GM18951 (cell line): Measurements from ENCODE around the gene FAM9C.

ENCODE experiments used
- POLR2A ChIP-seq: IDR thresholded peaks from 4 replicates; pipeline ENCODE4 v1.6.1; 2011; ENCODE audit warnings: mild to moderate bottlenecking; ENCODE audit not compliant: insufficient read length, insufficient read depth; ENCODE audit errors: extremely low read depth
- in situ Hi-C: fragments of 300-500 bp; cut with MboI; formaldehyde crosslinking; loops from one replicate; pipeline ENCODE4 v1.12.0; 2022; ENCODE audit warnings: low sequenced_read_pairs, mixed read lengths, inconsistent platforms; ENCODE audit not compliant: unreplicated experiment

The FAM9C gene

DNA sequence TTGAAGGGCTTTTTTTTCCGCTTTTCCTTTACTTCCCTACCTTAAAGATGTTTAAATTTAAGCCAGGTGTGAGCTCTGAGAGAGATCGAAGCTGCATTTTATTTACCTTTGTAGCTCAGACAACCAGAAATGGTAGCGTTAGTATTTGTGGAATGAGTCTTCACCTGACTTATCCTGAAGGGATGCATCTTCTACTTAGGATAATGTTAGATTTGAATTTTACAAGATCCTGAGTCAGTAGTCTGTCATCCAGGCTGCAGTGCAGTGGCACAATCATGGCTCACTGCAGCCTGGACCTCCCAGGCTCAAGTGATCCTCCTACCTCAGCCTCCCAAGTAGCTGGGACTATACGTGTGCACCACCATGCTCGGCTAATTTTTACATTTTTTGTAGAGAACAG lies 43.3 kb downstream of the FAM9C start:
- in situ Hi-C loops, result loop anchor here (10.0 kb wide), 1 partner anchor 74 kb away; no protein-coding TSS in a partner anchor
- no peak for TF ChIP-seq POLR2A

- in situ Hi-C loops, result loop anchor here (10.0 kb wide), 1 partner anchor 74 kb away; no protein-coding TSS in a partner anchor
- no peak for TF ChIP-seq POLR2A
These were observed 44.1 kb downstream of the FAM9C start for GRCh38 chrX:13000301-13000811.

DNA sequence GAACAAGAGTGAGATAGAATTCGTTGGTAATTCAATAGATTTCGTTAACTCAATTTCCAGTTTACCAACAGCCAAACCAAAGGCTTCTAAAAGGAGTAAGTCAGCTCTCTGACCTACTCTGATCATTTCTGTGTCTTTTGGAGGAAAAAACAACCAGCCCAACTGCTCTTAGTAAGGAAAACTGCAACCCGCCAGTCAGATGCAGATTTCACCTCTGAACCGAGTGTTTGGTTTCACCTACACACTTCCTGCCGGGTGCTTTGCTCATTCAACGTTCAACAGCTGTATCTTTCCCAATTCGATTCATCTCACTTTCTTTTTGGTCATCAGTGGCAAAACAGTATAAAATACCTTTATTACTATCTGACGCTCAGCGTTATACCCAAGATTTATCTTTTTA lies 45.0 kb downstream of the FAM9C start:
- in situ Hi-C loops, result no loop called here
- TF ChIP-seq POLR2A, result peak; percentile 49

- in situ Hi-C loops, result no loop called here
- no peak for TF ChIP-seq POLR2A
These were observed 46.3 kb downstream of the FAM9C start for GRCh38 chrX:12997906-12998687.

DNA sequence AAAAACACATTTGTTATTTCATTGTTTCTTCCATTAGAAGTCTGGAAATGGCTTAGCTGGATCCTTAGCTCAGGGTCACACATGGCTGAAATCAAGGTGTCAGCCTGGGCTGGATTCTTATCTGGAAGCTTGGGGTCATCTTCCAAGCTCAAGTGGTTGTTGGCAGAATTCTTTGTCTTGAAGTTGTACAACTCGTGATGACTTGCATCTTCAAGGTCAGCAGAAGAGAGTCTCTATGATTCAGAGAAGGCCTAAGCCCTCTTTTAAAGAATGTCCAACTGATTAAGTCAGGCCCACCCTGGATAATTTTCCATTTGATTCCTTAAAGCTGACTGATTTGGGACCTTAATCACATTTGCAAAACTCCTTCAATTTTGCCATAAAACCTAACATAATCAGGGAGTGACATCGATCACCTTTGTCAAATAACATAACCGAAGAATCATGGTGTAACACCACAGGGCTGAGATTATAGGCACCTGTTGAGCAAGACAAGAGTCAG lies 47.4 kb downstream of the FAM9C start:
- in situ Hi-C loops, result no loop called here
- TF ChIP-seq POLR2A, result no peak

DNA sequence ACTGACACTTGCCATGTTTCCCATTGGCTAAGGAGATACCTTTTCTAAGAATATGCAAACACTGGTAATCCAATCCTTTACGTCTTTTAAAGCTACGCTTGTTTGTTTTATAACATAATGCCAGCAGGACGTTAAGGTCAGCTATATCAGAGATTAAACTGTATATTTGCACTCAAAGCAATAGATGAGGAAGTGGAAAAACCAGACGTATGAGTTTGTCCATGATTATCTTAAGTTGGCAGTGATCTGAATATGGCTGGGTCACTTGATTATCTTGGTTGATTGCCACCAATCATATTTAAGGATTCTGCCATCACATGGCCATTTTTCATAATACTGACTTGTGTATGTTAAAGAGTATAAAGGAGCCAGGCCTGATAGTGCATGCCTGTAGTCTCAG lies 50.1 kb downstream of the FAM9C start:
- no peak for TF ChIP-seq POLR2A
- in situ Hi-C loops, result no loop called here

GRCh38 chrX:12993826-12994225 lies 50.6 kb downstream of the FAM9C start:
- no peak for TF ChIP-seq POLR2A
- in situ Hi-C loops, result no loop called here

- in situ Hi-C loops, result no loop called here
- no peak for TF ChIP-seq POLR2A
These were observed 51.8 kb downstream of the FAM9C start for GRCh38 chrX:12992544-12993118.

DNA sequence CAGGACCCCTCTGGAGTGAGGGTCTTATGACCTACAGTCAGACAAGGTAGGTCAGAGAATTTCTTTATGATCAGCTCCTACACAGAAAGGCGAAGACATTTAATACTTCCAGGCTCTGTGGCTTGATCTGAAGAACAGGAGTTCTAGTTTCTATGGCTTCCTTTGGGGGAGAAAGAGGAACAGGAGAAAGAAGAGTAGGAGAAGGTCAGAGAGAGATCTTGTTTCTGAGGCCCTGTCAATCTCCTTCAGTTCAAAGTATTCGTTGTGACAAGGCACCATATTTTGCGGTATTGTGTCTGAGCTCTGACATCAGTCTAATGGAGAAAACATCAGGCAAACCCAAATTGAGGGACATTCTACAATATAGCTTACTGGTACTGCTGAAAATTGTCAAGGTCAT lies 52.8 kb downstream of the FAM9C start:
- TF ChIP-seq POLR2A, result no peak
- in situ Hi-C loops, result no loop called here

DNA sequence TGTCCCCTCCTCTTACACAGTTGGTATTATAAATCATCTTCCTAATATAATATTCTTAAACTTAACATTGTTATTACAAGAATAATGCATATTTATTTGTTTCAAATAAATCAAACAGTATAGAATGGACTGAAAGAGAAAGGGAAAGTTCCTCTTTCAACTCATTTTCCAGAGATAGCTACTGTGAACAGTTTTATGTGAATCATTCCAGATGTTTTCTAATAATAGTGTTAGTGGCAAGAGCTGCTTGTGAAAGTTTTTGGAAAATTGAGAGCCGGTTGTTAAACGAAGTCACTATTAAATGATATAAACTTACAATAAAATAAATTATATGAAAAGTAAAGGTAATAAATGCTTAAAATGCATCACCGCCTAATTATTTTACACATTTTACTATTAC lies 55.0 kb downstream of the FAM9C start:
- TF ChIP-seq POLR2A, result no peak
- in situ Hi-C loops, result no loop called here

- in situ Hi-C loops, result no loop called here
- no peak for TF ChIP-seq POLR2A
These were observed 55.6 kb downstream of the FAM9C start for GRCh38 chrX:12988797-12989196.

- in situ Hi-C loops, result no loop called here
- no peak for TF ChIP-seq POLR2A
These were observed 56.4 kb downstream of the FAM9C start for GRCh38 chrX:12987900-12988594.

- in situ Hi-C loops, result no loop called here
- TF ChIP-seq POLR2A, result no peak
These were observed 57.1 kb downstream of the FAM9C start for GRCh38 chrX:12987340-12987739.
